Stimulated activated CD4-positive, alpha-beta T cell treated with anti-CD3 and anti-CD28 coated beads, TNF-alpha, amount 100 ng/mL, for 4 hours (primary cell): Measurements from ENCODE around the gene SMCR8.
"Not testable (repeated sequence)": the region's sequence is repeated elsewhere in the genome, so short reads cannot be mapped to it uniquely, and the experiment has no call there.

Source experiments
- DNase-seq, 3 experiments: peaks; one replicate each; pipeline ENCODE4 v3.0.0-alpha.2; 2020; ENCODE audit warnings: low read depth in 3 of 3

Gene SMCR8

DNA sequence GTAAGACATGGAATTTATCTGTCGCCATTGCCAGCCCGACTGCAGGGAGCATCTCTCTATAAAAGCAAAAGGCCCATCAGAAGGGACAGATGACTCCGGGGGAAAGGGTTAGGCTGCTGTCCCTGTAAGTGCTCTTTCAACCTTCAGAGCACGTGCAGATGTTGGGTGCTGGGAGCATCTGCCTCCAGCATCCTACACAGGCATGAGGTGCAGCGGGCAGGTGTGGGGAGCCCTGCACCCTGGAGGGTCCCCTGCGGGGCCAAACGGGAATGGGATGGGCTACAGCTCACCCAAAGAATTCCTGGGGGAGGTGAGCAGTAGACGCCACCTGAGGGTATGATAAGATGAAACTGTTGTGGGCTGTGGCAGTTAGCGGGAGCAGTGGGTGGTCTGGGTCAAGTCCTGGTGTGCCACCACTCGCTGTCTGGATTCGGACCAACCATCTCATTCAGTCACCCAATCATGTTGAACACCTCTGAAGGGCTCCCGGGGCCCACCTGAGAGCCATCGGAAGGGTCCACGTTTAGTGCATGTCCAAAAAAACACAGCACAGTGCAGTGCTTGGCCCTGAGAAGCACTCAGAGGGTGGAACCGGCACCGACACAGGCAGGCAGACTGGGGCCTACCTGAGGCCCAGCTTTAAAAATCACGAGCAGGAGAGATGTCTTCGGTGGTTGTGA lies 3.8 kb downstream of the SMCR8 start:
- DNase-seq, result no peak

DNA sequence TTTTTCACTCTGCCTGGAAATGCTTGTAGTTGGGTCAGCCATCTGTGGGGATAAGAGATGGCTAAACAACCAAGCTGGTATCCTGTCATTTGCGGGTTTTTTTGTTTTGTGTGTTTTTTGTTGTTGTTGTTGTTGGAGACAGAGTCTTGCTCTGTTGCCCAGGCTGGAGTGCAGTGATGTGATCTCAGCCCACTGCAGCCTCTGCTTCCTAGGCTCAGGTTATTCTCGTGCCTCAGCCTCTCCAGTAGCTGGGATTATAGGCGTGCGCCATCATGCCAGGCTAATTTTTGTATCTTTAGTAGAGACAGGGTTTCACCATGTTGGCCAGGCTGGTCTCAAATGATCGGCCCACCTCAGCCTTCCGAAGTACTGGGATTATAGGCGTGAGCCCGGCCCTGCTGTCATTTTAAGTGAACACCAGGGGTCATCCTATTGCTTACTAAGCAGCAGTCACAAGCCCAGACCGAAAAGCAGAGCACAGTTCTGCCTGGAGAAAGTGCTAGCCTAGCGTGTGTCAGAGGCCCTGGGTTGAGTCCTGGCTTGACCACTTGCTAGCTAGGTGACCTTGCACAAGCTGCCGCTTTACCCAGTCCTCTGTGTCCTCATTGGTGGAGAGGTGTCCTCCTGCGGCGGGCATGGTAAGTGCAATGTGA lies 4.6 kb downstream of the SMCR8 start:
- DNase-seq, result no peak

- no peak for DNase-seq
Observed at GRCh38 chr17:18320301-18320700, 5.2 kb downstream of the SMCR8 start.

- no peak for DNase-seq
Observed at GRCh38 chr17:18321309-18321708, 6.2 kb downstream of the SMCR8 start.

DNA sequence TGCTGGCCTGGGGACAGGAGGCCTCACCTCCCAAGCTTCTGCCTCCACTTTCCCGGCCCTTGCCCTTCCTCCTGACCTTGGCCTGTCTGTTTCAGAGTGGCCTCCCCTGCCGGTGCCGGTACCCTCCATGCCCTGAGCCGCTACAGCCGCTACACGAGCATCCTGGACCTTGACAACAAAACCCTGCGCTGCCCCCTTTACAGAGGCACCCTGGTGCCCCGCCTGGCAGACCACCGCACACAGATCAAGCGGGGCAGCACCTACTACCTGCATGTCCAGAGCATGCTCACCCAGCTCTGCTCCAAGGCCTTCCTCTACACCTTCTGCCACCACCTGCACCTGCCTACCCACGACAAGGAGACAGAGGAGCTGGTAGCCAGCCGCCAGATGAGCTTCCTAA lies 7.4 kb downstream of the SMCR8 start:
- no peak for DNase-seq

GRCh38 chr17:18323007-18323406 lies 7.9 kb downstream of the SMCR8 start:
- no peak for DNase-seq

DNA sequence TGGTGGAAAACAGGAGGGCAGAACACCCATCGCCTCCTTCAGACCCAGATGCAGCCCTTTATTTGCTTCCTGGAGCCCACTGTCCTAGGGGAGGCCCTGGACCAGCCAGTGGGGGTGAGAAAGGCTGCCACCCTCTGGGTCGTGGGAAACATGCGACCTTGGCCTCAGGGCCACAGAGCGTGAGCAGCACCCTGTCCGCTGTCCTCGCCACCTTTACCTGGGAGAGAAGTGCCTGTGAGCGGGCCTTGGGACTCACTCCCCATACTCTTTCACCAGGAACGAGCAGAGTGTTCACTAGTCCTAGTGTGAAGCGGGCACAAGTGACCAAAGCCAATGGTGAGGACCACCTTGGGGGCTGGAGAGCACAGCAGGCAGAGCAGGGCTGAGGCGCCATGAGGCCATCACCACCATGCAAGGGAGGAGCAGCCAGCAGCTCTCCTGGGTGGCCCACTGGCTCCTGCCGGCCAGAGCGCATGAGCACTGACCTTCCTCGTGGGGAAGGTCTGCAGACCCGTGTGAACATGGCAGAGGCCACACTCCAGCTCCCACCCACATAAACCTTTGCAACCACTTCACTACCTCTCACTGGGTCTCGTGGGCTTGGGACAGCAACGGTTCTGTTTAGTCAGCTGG lies 8.5 kb downstream of the SMCR8 start:
- DNase-seq, result no peak

DNA sequence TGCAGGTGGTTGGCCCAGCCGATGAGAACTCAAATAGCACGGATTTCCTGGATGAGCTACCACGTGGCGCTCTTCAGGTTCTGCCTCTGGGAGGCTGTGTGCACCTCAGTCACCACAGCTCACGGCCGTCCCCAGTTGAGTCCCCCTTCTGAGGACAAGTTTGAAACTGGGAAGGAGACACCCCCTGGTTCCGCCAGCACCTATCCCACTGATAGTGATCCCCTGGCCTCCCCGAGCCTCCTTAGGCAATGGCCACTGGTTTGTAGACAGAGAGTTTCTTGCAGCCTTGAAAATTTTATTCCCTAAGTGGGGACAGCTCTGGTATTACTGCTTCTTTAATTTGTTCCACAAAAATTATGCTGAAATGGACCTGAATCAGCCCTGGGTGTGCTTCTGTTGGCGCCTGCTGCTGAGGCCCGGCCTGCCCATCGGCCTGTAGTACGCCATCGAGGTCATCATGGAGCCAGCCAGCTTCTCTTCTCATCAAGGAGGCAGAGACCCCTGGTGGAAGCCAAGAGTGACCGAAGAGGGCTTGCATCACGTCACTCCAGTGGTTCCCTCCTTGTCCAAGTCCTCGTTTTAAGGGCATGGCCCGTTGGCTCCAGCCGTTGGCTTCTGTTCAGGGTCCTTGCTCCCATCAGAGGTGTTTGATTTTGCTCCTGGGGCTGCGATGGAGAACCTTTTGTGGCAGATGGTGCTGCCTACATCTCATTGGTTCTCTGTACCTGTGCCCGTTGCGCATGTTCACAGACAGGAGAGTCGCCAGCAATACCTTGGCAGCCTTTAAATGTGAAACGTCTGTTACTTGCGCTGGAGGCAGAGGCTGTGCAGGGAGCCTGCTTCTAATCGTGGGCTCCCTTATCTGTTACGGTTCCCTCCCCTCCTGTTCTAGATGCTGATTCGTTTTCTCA lies 9.3 kb downstream of the SMCR8 start:
- no peak for DNase-seq

GRCh38 chr17:18326039-18326438 lies 10.9 kb downstream of the SMCR8 start:
- no peak for DNase-seq

GRCh38 chr17:18326572-18326971 lies 11.5 kb downstream of the SMCR8 start:
- DNase-seq, result no peak

DNA sequence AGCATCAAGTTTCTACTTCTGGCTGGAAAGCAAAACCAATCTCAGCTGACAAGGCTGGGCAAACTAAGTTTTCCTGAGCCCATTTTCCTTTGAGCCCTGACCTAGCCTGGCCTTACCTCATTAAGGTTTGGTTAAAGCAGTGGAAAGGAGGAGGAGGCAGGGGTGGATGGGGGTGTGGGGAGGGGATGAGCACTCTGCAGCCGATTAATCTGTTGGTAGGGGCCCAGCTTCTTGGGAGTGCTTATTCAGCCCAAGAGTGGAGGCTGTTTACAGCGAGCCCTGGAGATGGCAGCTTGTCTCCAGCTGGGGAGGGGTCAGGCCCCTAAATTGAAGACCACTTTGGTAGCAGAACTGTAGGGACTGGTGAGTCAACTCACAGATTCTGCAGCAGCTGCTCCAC lies 12.0 kb downstream of the SMCR8 start:
- no peak for DNase-seq

DNA sequence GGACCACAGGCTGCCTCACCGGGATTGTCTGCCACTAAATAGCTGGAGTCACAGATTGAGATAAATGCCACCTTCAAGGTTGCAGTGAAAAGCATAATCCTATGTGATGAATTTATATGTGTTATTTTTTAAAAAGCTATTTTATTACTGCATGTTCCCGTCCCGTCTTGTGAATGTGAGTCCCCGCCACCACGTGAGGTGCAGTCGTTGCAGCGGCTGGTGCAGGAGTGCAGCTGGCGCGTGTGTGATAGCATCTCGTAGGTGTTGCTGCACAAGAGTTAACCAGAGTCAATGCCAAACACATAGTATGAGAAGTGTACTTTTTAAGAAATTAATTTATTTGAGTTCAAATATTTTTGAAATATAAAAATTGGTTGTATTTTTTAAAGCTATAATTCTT lies 12.5 kb downstream of the SMCR8 start:
- DNase-seq, result no peak

DNA sequence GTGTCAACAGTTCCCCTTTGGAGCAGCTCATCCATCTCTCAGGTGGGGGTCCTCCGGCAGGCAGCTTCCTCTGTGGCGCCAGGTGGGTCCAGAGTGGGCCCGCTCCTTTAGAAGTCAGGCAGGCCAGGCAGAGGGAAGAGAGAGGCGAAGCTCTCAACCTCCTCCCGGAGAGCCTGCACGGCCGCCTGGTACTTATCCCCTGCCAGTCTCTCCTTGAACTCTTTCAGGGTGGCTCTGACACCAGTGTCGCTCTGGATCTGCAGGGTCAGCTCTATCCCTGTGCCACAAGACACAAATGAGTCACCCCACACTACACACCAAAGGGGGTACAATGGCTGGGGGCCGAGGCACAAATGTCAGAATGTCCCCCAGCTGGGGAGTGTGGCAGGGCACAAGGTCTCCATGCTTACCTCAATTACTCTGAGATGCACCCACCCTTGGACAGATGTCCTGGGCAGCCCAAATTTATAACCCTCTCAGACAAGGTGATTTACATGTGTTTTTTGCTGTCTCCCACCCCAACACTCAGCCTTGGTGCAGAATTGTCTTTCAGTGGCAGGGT lies 13.6 kb downstream of the SMCR8 start:
- DNase-seq, result no peak

- no peak for DNase-seq
Observed at GRCh38 chr17:18331879-18332278, 16.8 kb downstream of the SMCR8 start.

- no peak for DNase-seq
Observed at GRCh38 chr17:18332909-18333489, 17.9 kb downstream of the SMCR8 start.

DNA sequence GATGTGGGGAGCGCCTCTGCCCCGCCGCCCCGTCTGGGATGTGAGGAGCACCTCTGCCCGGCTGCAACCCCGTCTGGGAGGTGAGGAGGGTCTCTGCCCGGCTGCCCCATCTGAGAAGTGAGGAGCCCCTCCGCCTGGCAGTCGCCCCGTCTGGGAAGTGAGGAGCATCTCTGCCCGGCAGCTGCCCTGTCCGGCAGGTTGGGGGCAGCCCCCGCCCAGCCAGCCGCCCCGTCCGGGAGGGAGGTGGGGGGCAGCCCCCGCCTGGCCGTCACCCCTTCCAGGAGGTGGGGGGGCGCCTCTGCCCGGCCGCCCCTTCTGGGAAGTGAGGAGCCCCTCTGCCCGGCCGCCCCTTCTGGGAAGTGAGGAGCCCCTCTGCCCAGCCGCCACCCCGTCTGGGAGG lies 23.1 kb downstream of the SMCR8 start:
- DNase-seq, result not testable (repeated sequence)

DNA sequence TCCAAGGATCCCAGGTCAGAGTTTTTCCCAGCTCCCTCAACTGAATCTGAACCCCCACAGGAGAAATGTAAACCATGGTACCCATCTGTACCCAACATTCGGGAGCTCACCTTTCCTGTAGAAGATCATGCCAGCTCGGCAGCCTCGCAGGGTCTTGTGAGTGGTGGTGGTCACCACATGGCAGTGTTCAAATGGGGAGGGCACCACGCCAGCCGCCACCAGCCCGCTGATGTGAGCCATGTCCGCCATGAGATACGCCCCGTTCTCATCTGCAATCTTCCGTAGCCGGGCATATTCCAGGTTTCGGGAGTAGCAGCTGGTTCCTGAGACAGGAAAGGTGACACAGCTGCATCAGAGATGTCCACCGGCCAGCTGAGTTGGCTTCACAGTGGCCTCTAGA lies 24.8 kb downstream of the SMCR8 start:
- no peak for DNase-seq

- no peak for DNase-seq
Observed at GRCh38 chr17:18344021-18344420, 28.9 kb downstream of the SMCR8 start.

- DNase-seq, result no peak
Observed at GRCh38 chr17:18353541-18353940, 38.4 kb downstream of the SMCR8 start.

GRCh38 chr17:18356624-18357023 lies 41.5 kb downstream of the SMCR8 start:
- no peak for DNase-seq

DNA sequence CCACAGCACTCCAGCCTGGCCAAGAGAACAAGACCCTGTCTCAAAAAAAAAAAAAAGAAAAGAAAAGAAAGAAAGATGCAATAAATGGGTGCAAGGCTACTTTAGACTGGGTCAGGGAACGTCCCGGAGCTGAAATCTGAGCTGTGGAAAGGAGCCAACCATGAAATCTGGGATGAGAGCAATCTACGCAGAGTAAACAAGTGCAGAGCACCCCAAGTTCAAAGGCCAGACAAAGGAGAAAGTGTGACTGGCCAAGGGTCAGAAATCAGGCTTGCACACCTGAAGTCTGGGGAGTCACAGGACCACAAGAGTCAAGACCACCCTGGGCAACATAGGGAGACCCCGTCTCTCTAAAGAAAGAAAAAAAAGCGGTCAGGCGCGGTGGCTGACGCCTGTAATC lies 45.4 kb downstream of the SMCR8 start:
- no peak for DNase-seq
